ENCODE results near the gene PDE4A. TPM values are rescaled to one million over a fixed set of nuclear protein-coding genes. Genes with fewer than 3 reads are reported as not detected.

Gene PDE4A
- total and polyA plus RNA-seq, 12 donors: 0.28 to 20.4 (median 11.2) TPM

- H3K27ac ChIP-seq: peak within 1 kb of the TSS in 1 of 5 donors; percentile 45
- H3K4me1 ChIP-seq (replicated peaks in 1 of 2): peaks cover 13 to 17% of the 10 kb centered on the region in 2 donors
- H3K9me3 ChIP-seq (replicated peaks in 1 of 3): no peaks in the 10 kb centered on the region
- no peaks in the 10 kb centered on the region for H3K36me3 ChIP-seq (replicated peaks in 1 of 2)
- peak within 1 kb of the TSS in 1 of 4 donors; percentile 45 for H3K4me3 ChIP-seq
- peaks cover 48% of the 10 kb centered on the region for H3K27me3 ChIP-seq
- peak in 1 of 7 donors; percentile 33 for DNase-seq
- 0 to 1% (median 1%) methylated on average over 6 to 39 of the region's 39 CpGs for WGBS, 4 donors
- intact Hi-C loops (cut with DNase I): no loop called here
- no peak for TF ChIP-seq POLR2A (IDR thresholded peaks at IDR 0.05)
- TF ChIP-seq CTCF (IDR thresholded peaks at IDR 0.05): no peak
Measured at GRCh38 chr19:10517361-10517759, 97.0 kb downstream of the PDE4A start, which contains the start of gene S1PR5. S1PR5 (minus strand) TSS chr19:10517447; CDS start chr19:10515011, 2,436 bp downstream.

- Histone ChIP-seq H3K4me3 (peak overlapping the region in 1 of 4 donors; percentile 45), H3K9me3 (replicated peaks in 1 of 3) (no peaks in the 10 kb centered on the region), H3K36me3 (replicated peaks in 1 of 2) (no peaks in the 10 kb centered on the region), H3K27ac (peak overlapping the region in 1 of 5 donors; percentile 45), H3K4me1 (replicated peaks in 1 of 2) (peaks cover 13 to 17% of the 10 kb centered on the region in 2 donors), H3K27me3 (peaks cover 47% of the 10 kb centered on the region)
- no peak for TF ChIP-seq CTCF (IDR thresholded peaks at IDR 0.05)
- no peak for TF ChIP-seq POLR2A (IDR thresholded peaks at IDR 0.05)
- peak in 2 of 7 donors; percentile 22 to 38 for DNase-seq
- intact Hi-C loops (cut with DNase I): no loop called here
- WGBS, 4 donors: 1 to 4% (median 1%) methylated on average over 12 to 27 of the region's 27 CpGs
Measured at GRCh38 chr19:10517760-10518443, 97.6 kb downstream of the PDE4A start.

- no peak for TF ChIP-seq CTCF (IDR thresholded peaks at IDR 0.05)
- TF ChIP-seq POLR2A (IDR thresholded peaks at IDR 0.05): no peak
- Histone ChIP-seq H3K36me3 (replicated peaks in 1 of 2) (no peaks in the 10 kb centered on the region), H3K9me3 (replicated peaks in 1 of 3) (no peaks in the 10 kb centered on the region), H3K27ac (no peak overlapping the region), H3K27me3 (peaks cover 39% of the 10 kb centered on the region), H3K4me1 (replicated peaks in 1 of 2) (peaks cover 13 to 17% of the 10 kb centered on the region in 2 donors), H3K4me3 (no peak overlapping the region)
- 9 to 18% (median 15%) methylated on average over 16 to 33 of the region's 33 CpGs for WGBS, 4 donors
- intact Hi-C loops (cut with DNase I): no loop called here
- DNase-seq: no peak
Measured at GRCh38 chr19:10518444-10519361, 98.4 kb downstream of the PDE4A start.

MicroRNAs encoded within 50 kb of the gene (microRNA counts, 767-probe panel; counts per million panel counts)
- 0 counts per million in 2 donors for microRNA hsa-miR-1181

Small RNA genes lying within 50 kb of the gene (microRNA-seq; reads per million reads assigned to microRNA genes)
- gene MIR1181: 0.45 to 1.7 (median 1.1) reads per million in 3 donors

Other genes starting within 250 kb of the PDE4A start
- gene DNMT1, start 225.6 kb upstream of the PDE4A start, total RNA-seq: 10 to 100 TPM; 23.6 to 48.2 (median 33.8) TPM
- 10 to 100 TPM; 35.5 to 49.7 (median 44.0) TPM for gene DNMT1, start 225.6 kb upstream of the PDE4A start, polyA plus RNA-seq
- gene S1PR2, start 189.2 kb upstream of the PDE4A start, total RNA-seq: 1 to 10 TPM; 2.0 to 9.5 (median 6.2) TPM
- 1 to 10 TPM; 1.6 to 3.5 (median 3.1) TPM for gene S1PR2, start 189.2 kb upstream of the PDE4A start, polyA plus RNA-seq
- gene MRPL4, start 168.3 kb upstream of the PDE4A start, total RNA-seq: 100 to 1,000 TPM in 1 of 9 donors, 10 to 100 TPM in 8; 43.7 to 123 (median 81.7) TPM
- 10 to 100 TPM; 33.4 to 56.4 (median 43.8) TPM for gene MRPL4, start 168.3 kb upstream of the PDE4A start, polyA plus RNA-seq
- 10 to 100 TPM in 8 of 9 donors, 1 to 10 TPM in 1; 2.2 to 90.4 (median 33.9) TPM for gene ICAM1, start 149.4 kb upstream of the PDE4A start, total RNA-seq
- 10 to 100 TPM in 2 of 3 donors, 1 to 10 TPM in 1; 8.8 to 27.6 (median 13.5) TPM for gene ICAM1, start 149.4 kb upstream of the PDE4A start, polyA plus RNA-seq
- 1 to 10 TPM in 1 of 9 donors, under 1 TPM in 5, not detected in 3; 0.39 to 1.0 (median 0.57) TPM for gene ICAM4, start 133.6 kb upstream of the PDE4A start, total RNA-seq
- under 1 TPM in 2 of 3 donors, not detected in 1; 0.34 to 0.48 TPM for gene ICAM4, start 133.6 kb upstream of the PDE4A start, polyA plus RNA-seq
- gene ICAM5, start 130.6 kb upstream of the PDE4A start, total RNA-seq: 1 to 10 TPM in 1 of 9 donors, under 1 TPM in 6, not detected in 2; 0.06 to 2.2 (median 0.49) TPM
- under 1 TPM in 2 of 3 donors, not detected in 1; 0.20 to 0.64 TPM for gene ICAM5, start 130.6 kb upstream of the PDE4A start, polyA plus RNA-seq
- 1 to 10 TPM in 7 of 9 donors, not detected in 2; 1.0 to 4.5 (median 2.5) TPM for gene ZGLP1, start 110.7 kb upstream of the PDE4A start, total RNA-seq
- gene ZGLP1, start 110.7 kb upstream of the PDE4A start, polyA plus RNA-seq: 10 to 100 TPM in 1 of 3 donors, 1 to 10 TPM in 1, under 1 TPM in 1; 0.48 to 38.8 (median 8.8) TPM
- gene FDX2, start 104.5 kb upstream of the PDE4A start, total RNA-seq: 10 to 100 TPM; 21.1 to 43.3 (median 31.0) TPM
- 10 to 100 TPM; 26.6 to 45.3 (median 33.4) TPM for gene FDX2, start 104.5 kb upstream of the PDE4A start, polyA plus RNA-seq
- 10 to 100 TPM in 8 of 9 donors, 1 to 10 TPM in 1; 4.3 to 42.7 (median 27.8) TPM for gene RAVER1, start 87.0 kb upstream of the PDE4A start, total RNA-seq
- gene RAVER1, start 87.0 kb upstream of the PDE4A start, polyA plus RNA-seq: 10 to 100 TPM in 1 of 3 donors, 1 to 10 TPM in 2; 4.1 to 14.0 (median 5.5) TPM
- 10 to 100 TPM in 2 of 9 donors, 1 to 10 TPM in 7; 3.7 to 17.7 (median 7.6) TPM for gene ICAM3, start 80.9 kb upstream of the PDE4A start, total RNA-seq
- 10 to 100 TPM in 1 of 3 donors, 1 to 10 TPM in 2; 4.8 to 11.1 (median 8.4) TPM for gene ICAM3, start 80.9 kb upstream of the PDE4A start, polyA plus RNA-seq
- gene TYK2, start 40.0 kb upstream of the PDE4A start, total RNA-seq: 100 to 1,000 TPM in 4 of 9 donors, 10 to 100 TPM in 5; 56.1 to 160 (median 96.8) TPM
- 100 to 1,000 TPM in 2 of 3 donors, 10 to 100 TPM in 1; 61.5 to 408 (median 297) TPM for gene TYK2, start 40.0 kb upstream of the PDE4A start, polyA plus RNA-seq
- 100 to 1,000 TPM in 4 of 9 donors, 10 to 100 TPM in 5; 72.8 to 137 (median 97.3) TPM for gene CDC37, start 17.0 kb upstream of the PDE4A start, total RNA-seq
- 100 to 1,000 TPM; 117 to 518 (median 317) TPM for gene CDC37, start 17.0 kb upstream of the PDE4A start, polyA plus RNA-seq
- gene KEAP1, start 82.8 kb downstream of the PDE4A start, total RNA-seq: 100 to 1,000 TPM in 1 of 9 donors, 10 to 100 TPM in 8; 71.1 to 106 (median 75.4) TPM
- gene KEAP1, start 82.8 kb downstream of the PDE4A start, polyA plus RNA-seq: 100 to 1,000 TPM in 1 of 3 donors, 10 to 100 TPM in 2; 71.0 to 101 (median 97.3) TPM
- 1 to 10 TPM in 2 of 9 donors, under 1 TPM in 6, not detected in 1; 0.14 to 3.0 (median 0.61) TPM for gene S1PR5, start 96.9 kb downstream of the PDE4A start, total RNA-seq
- under 1 TPM; 0.37 to 0.97 (median 0.51) TPM for gene S1PR5, start 96.9 kb downstream of the PDE4A start, polyA plus RNA-seq
- gene ATG4D, start 123.4 kb downstream of the PDE4A start, total RNA-seq: 10 to 100 TPM; 26.4 to 93.7 (median 37.8) TPM
- 10 to 100 TPM in 2 of 3 donors, 1 to 10 TPM in 1; 7.4 to 58.2 (median 53.2) TPM for gene ATG4D, start 123.4 kb downstream of the PDE4A start, polyA plus RNA-seq
- gene KRI1, start 145.5 kb downstream of the PDE4A start, total RNA-seq: 10 to 100 TPM in 8 of 9 donors, 1 to 10 TPM in 1; 7.1 to 32.4 (median 18.7) TPM
- 10 to 100 TPM; 29.7 to 69.0 (median 29.8) TPM for gene KRI1, start 145.5 kb downstream of the PDE4A start, polyA plus RNA-seq
- 10 to 100 TPM in 2 of 9 donors, 1 to 10 TPM in 7; 1.9 to 17.4 (median 6.5) TPM for gene CDKN2D, start 148.4 kb downstream of the PDE4A start, total RNA-seq
- gene CDKN2D, start 148.4 kb downstream of the PDE4A start, polyA plus RNA-seq: 10 to 100 TPM in 2 of 3 donors, 1 to 10 TPM in 1; 7.4 to 11.2 (median 10.0) TPM
- under 1 TPM in 2 of 9 donors, not detected in 7; 0.19 to 0.43 TPM for gene AP1M2, start 166.8 kb downstream of the PDE4A start, total RNA-seq
- under 1 TPM in 2 of 3 donors, not detected in 1; 0.10 to 0.97 TPM for gene AP1M2, start 166.8 kb downstream of the PDE4A start, polyA plus RNA-seq
- 100 to 1,000 TPM in 4 of 9 donors, 10 to 100 TPM in 5; 20.4 to 188 (median 90.8) TPM for gene SLC44A2, start 205.0 kb downstream of the PDE4A start, total RNA-seq
- gene SLC44A2, start 205.0 kb downstream of the PDE4A start, polyA plus RNA-seq: 10 to 100 TPM; 67.3 to 92.3 (median 68.1) TPM
- 100 to 1,000 TPM in 5 of 9 donors, 10 to 100 TPM in 4; 75.0 to 254 (median 115) TPM for gene ILF3, start 233.8 kb downstream of the PDE4A start, total RNA-seq
- gene ILF3, start 233.8 kb downstream of the PDE4A start, polyA plus RNA-seq: 100 to 1,000 TPM; 192 to 232 (median 219) TPM

All from adrenal gland (tissue), 12 donors.